ENCODE results near the gene NDUFAF2.

Gene NDUFAF2

DNA sequence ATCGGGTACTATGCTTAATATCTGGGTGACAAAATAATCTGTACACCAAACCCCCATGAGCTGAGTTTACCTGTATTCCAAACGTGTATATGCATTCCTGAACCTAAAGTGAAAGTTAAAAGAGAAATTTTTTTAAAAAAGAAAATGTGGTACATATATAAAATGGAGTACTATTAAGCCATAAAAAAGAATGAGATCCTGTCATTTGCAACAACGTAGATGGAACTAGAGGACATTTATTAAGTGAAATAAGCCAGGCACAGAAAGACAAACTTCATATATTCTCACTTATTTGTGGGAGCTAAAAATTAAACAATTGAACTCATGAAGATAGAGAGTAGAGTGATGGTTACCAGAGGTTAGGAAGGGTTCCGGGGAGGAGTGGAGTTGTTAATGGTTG, 44.8 kb downstream of the NDUFAF2 start:
- H3K27me3 ChIP-seq (ENCODE audit: insufficient read depth, poor library complexity, severe bottlenecking), result no peaks in the 10 kb centered on the region
- no peak overlapping the region for H3K27ac ChIP-seq (ENCODE audit: poor library complexity, severe bottlenecking)
- ATAC-seq (ENCODE audit: low read depth) (no peak), DNase-seq (ENCODE audit: low spot score) (no peak)
- peaks cover 3% of the 10 kb centered on the region for H3K9me3 ChIP-seq (ENCODE audit: severe bottlenecking)
- no peak overlapping the region for H3K4me3 ChIP-seq (ENCODE audit: severe bottlenecking)
- TF ChIP-seq CTCF (IDR thresholded peaks at IDR 0.05; ENCODE audit: poor library complexity, severe bottlenecking), result no peak
- H3K4me1 ChIP-seq (ENCODE audit: insufficient read depth, poor library complexity, severe bottlenecking), result no peaks in the 10 kb centered on the region
- no peaks in the 10 kb centered on the region for H3K36me3 ChIP-seq (ENCODE audit: low read depth)

DNA sequence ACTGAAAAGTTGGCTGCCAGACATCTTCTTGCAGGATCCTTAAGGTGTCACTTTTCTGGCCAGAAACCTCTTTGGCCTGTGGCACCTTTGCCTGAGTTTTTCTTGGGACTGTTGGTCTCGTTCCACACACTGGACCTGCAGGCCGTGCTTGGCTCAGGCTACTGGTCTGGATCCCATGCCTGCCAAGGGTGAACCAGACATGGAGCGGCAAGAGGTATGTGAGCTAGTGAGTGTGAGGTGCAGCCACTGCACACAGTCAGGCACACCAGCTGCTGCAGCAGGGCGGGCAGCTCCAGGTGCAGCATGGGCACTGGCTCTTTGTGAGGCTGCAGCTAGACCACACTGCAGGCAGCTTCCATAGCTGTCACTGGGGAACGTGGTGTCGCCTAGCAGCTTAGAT, 47.9 kb downstream of the NDUFAF2 start:
- Histone ChIP-seq H3K27ac (ENCODE audit: poor library complexity, severe bottlenecking) (no peak overlapping the region), H3K4me3 (ENCODE audit: severe bottlenecking) (no peak overlapping the region), H3K36me3 (ENCODE audit: low read depth) (no peaks in the 10 kb centered on the region), H3K4me1 (ENCODE audit: insufficient read depth, poor library complexity, severe bottlenecking) (no peaks in the 10 kb centered on the region), H3K27me3 (ENCODE audit: insufficient read depth, poor library complexity, severe bottlenecking) (no peaks in the 10 kb centered on the region), H3K9me3 (ENCODE audit: severe bottlenecking) (peaks cover 3% of the 10 kb centered on the region)
- no peak for ATAC-seq (ENCODE audit: low read depth)
- DNase-seq (ENCODE audit: low spot score), result no peak
- TF ChIP-seq CTCF (IDR thresholded peaks at IDR 0.05; ENCODE audit: poor library complexity, severe bottlenecking), result no peak

GRCh38 chr5:60993425-60993824, 48.4 kb downstream of the NDUFAF2 start:
- Histone ChIP-seq H3K27ac (ENCODE audit: poor library complexity, severe bottlenecking) (no peak overlapping the region), H3K4me1 (ENCODE audit: insufficient read depth, poor library complexity, severe bottlenecking) (no peaks in the 10 kb centered on the region), H3K4me3 (ENCODE audit: severe bottlenecking) (no peak overlapping the region), H3K36me3 (ENCODE audit: low read depth) (no peaks in the 10 kb centered on the region), H3K27me3 (ENCODE audit: insufficient read depth, poor library complexity, severe bottlenecking) (no peaks in the 10 kb centered on the region), H3K9me3 (ENCODE audit: severe bottlenecking) (peaks cover 3% of the 10 kb centered on the region)
- ATAC-seq (ENCODE audit: low read depth), result no peak
- no peak for TF ChIP-seq CTCF (IDR thresholded peaks at IDR 0.05; ENCODE audit: poor library complexity, severe bottlenecking)
- DNase-seq (ENCODE audit: low spot score), result no peak

- no peak overlapping the region for H3K4me3 ChIP-seq (ENCODE audit: severe bottlenecking)
- H3K9me3 ChIP-seq (ENCODE audit: severe bottlenecking), result peaks cover 3% of the 10 kb centered on the region
- no peak overlapping the region for H3K27ac ChIP-seq (ENCODE audit: poor library complexity, severe bottlenecking)
- no peaks in the 10 kb centered on the region for H3K4me1 ChIP-seq (ENCODE audit: insufficient read depth, poor library complexity, severe bottlenecking)
- DNase-seq (ENCODE audit: low spot score) (no peak), ATAC-seq (ENCODE audit: low read depth) (no peak; the same call in 2 of the 3 replicates)
- H3K36me3 ChIP-seq (ENCODE audit: low read depth), result no peaks in the 10 kb centered on the region
- no peak for TF ChIP-seq CTCF (IDR thresholded peaks at IDR 0.05; ENCODE audit: poor library complexity, severe bottlenecking)
- no peaks in the 10 kb centered on the region for H3K27me3 ChIP-seq (ENCODE audit: insufficient read depth, poor library complexity, severe bottlenecking)
These were observed 49.0 kb downstream of the NDUFAF2 start for GRCh38 chr5:60993875-60994571.

GRCh38 chr5:60996368-60996767, 51.4 kb downstream of the NDUFAF2 start:
- no peak overlapping the region for H3K27ac ChIP-seq (ENCODE audit: poor library complexity, severe bottlenecking)
- TF ChIP-seq CTCF (IDR thresholded peaks at IDR 0.05; ENCODE audit: poor library complexity, severe bottlenecking), result no peak
- H3K36me3 ChIP-seq (ENCODE audit: low read depth), result no peaks in the 10 kb centered on the region
- H3K27me3 ChIP-seq (ENCODE audit: insufficient read depth, poor library complexity, severe bottlenecking), result no peaks in the 10 kb centered on the region
- no peak overlapping the region for H3K4me3 ChIP-seq (ENCODE audit: severe bottlenecking)
- no peaks in the 10 kb centered on the region for H3K4me1 ChIP-seq (ENCODE audit: insufficient read depth, poor library complexity, severe bottlenecking)
- peaks cover 3% of the 10 kb centered on the region for H3K9me3 ChIP-seq (ENCODE audit: severe bottlenecking)
- DNase-seq (ENCODE audit: low spot score), result no peak
- ATAC-seq (ENCODE audit: low read depth), result no peak

Measured in RWPE2 (cell line).